IMR-90 (cell line): ENCODE measurements around the gene NPAS3. TPM values are rescaled to one million over a fixed set of nuclear protein-coding genes. Genes with fewer than 3 reads are reported as not detected.

ENCODE experiments used
- ATAC-seq: fragments of 200-7000 bp; cut with Tn5 transposase; 2 replicates; pipeline ENCODE4 v1.9.1; 2020; ENCODE audit warnings: low read depth, mild to moderate bottlenecking, moderate library complexity
- BruUV-seq: library from RNA; stranded (reverse); fragments of 400-500 nt; replicated peaks from 2 replicates; lab custom pipeline; 2021; lab: Mats Ljungman, UMichigan
- CTCF ChIA-PET: fragments of 300-600 bp; formaldehyde crosslinking; extraction: SDS; loops from one replicate; lab custom pipeline; 2021; ENCODE audit warnings: antibody characterized with exemption; lab: Yijun Ruan, JAX
- POLR2A ChIA-PET: fragments of 300-600 bp; sonication (Branson Sonifier 250); formaldehyde crosslinking; loops from one replicate; lab custom pipeline; 2022; ENCODE audit warnings: antibody characterized with exemption; ENCODE audit not compliant: unreplicated experiment; lab: Charles Lee
- DNase-seq: peaks from one replicate; pipeline ENCODE4 v3.0.0; 2013
- H2AFZ ChIP-seq: replicated peaks from 2 replicates; pipeline ENCODE3; 2013; ENCODE audit warnings: low read length, mild to moderate bottlenecking; ENCODE audit not compliant: poor library complexity
- H2AK5ac ChIP-seq: 2 replicates; pipeline ENCODE4 v1.6.1; 2013; ENCODE audit warnings: low read depth, low read length, inconsistent platforms
- H2AK9ac ChIP-seq: replicated peaks from 2 replicates; pipeline ENCODE3; 2013; ENCODE audit warnings: mild to moderate bottlenecking, low read depth, low read length, moderate library complexity; ENCODE audit not compliant: poor library complexity
- H2BK120ac ChIP-seq: 2 replicates; pipeline ENCODE4 v1.6.1; 2013; ENCODE audit warnings: low read depth, low read length, inconsistent platforms
- H2BK15ac ChIP-seq: 3 replicates; pipeline ENCODE4 v1.6.1; 2013; ENCODE audit warnings: low read depth, low read length, inconsistent platforms
- H2BK20ac ChIP-seq: 2 replicates; pipeline ENCODE4 v1.6.1; 2013; ENCODE audit warnings: low read depth, mild to moderate bottlenecking, inconsistent platforms, low read length, moderate library complexity
- H2BK5ac ChIP-seq: 2 replicates; pipeline ENCODE4 v1.6.1; 2013; ENCODE audit warnings: mild to moderate bottlenecking, low read depth, low read length, inconsistent platforms; ENCODE audit not compliant: poor library complexity, severe bottlenecking
- H3K14ac ChIP-seq: replicated peaks from 2 replicates; pipeline ENCODE4 v1.6.1; 2013; ENCODE audit warnings: low read depth, low read length, inconsistent platforms
- H3K18ac ChIP-seq: 2 replicates; pipeline ENCODE4 v1.6.1; 2013; ENCODE audit warnings: low read depth, low read length, control low read depth
- H3K23ac ChIP-seq: 2 replicates; pipeline ENCODE4 v1.6.1; 2013; ENCODE audit warnings: low read depth, low read length, inconsistent platforms
- H3K27ac ChIP-seq: 2 replicates; pipeline ENCODE4 v1.5.1; 2013; ENCODE audit warnings: mild to moderate bottlenecking, control low read depth, low read length; ENCODE audit not compliant: insufficient read depth
- H3K27me3 ChIP-seq: 2 replicates; pipeline ENCODE4 v1.6.1; 2013; ENCODE audit warnings: low read length; ENCODE audit not compliant: control insufficient read depth, insufficient read depth
- H3K36me3 ChIP-seq: 2 replicates; pipeline ENCODE4 v1.6.1; 2013; ENCODE audit warnings: low read length, mixed read lengths; ENCODE audit not compliant: control insufficient read depth, insufficient read depth
- H3K4ac ChIP-seq: 2 replicates; pipeline ENCODE4 v1.6.1; 2013; ENCODE audit warnings: low read depth, low read length, inconsistent platforms
- H3K4me1 ChIP-seq: 2 replicates; pipeline ENCODE4 v1.6.1; 2013; ENCODE audit warnings: low read length, mixed read lengths; ENCODE audit not compliant: control insufficient read depth, insufficient read depth
- H3K4me2 ChIP-seq: 2 replicates; pipeline ENCODE4 v1.6.1; 2013; ENCODE audit warnings: low read depth, mild to moderate bottlenecking, control low read depth, low read length, moderate library complexity
- H3K4me3 ChIP-seq: 2 replicates; pipeline ENCODE4 v1.5.1; 2013; ENCODE audit warnings: low read depth, mild to moderate bottlenecking, control low read depth, low read length, moderate library complexity; ENCODE audit not compliant: insufficient read depth
- H3K56ac ChIP-seq: 2 replicates; pipeline ENCODE4 v1.6.1; 2013; ENCODE audit warnings: low read length, inconsistent platforms; ENCODE audit not compliant: insufficient read depth; ENCODE audit errors: extremely low read depth
- H3K79me1 ChIP-seq, 2 experiments: 2 replicates each; pipeline ENCODE4 v1.6.1; 2013; ENCODE audit warnings: low read length in 2 of 2, inconsistent platforms in 1 of 2, low read depth in 1 of 2
- H3K9ac ChIP-seq: 2 replicates; pipeline ENCODE4 v1.6.1; 2013; ENCODE audit warnings: low read depth, low read length, control low read depth
- H3K9me1 ChIP-seq: 2 replicates; pipeline ENCODE4 v1.6.1; 2013; ENCODE audit warnings: low read length, inconsistent platforms; ENCODE audit not compliant: insufficient read depth
- H3K9me3 ChIP-seq: 2 replicates; pipeline ENCODE4 v1.6.1; 2013; ENCODE audit warnings: low read length; ENCODE audit not compliant: control insufficient read depth, insufficient read depth
- H4K20me1 ChIP-seq: 2 replicates; pipeline ENCODE4 v1.6.1; 2013; ENCODE audit warnings: low read length, inconsistent platforms; ENCODE audit not compliant: insufficient read depth
- H4K5ac ChIP-seq: 2 replicates; pipeline ENCODE4 v1.6.1; 2013; ENCODE audit warnings: mild to moderate bottlenecking, low read depth, low read length, control low read depth
- H4K8ac ChIP-seq, 2 experiments: 2 replicates each; pipeline ENCODE4 v1.6.1; 2013; ENCODE audit warnings: low read depth in 2 of 2, low read length in 2 of 2, control low read depth in 1 of 2, inconsistent platforms in 1 of 2
- H4K91ac ChIP-seq: 2 replicates; pipeline ENCODE4 v1.6.1; 2013; ENCODE audit warnings: low read depth, low read length, inconsistent platforms; ENCODE audit not compliant: insufficient read depth
- CEBPB ChIP-seq: IDR thresholded peaks from 2 replicates; pipeline ENCODE4 v1.6.1; 2012; ENCODE audit warnings: low read depth, low read length, improper control_type of control experiment
- CHD1 ChIP-seq: IDR thresholded peaks from 2 replicates; pipeline ENCODE4 v1.6.1; 2012; ENCODE audit warnings: low read depth, low read length, improper control_type of control experiment
- ELK1 ChIP-seq: fragments of 150-350 bp; IDR thresholded peaks from 2 replicates; pipeline ENCODE4 v1.6.1; 2016; ENCODE audit warnings: low read depth, mild to moderate bottlenecking, low read length, moderate library complexity, borderline replicate concordance
- FOS ChIP-seq: fragments of 150-350 bp; IDR thresholded peaks from 2 replicates; pipeline ENCODE4 v1.6.1; 2016; ENCODE audit warnings: low read depth, low read length
- MAFK ChIP-seq: IDR thresholded peaks from 2 replicates; pipeline ENCODE4 v1.6.1; 2012; ENCODE audit warnings: low read depth, low read length, improper control_type of control experiment
- MXI1 ChIP-seq: IDR thresholded peaks from 2 replicates; pipeline ENCODE4 v1.6.1; 2012; ENCODE audit warnings: low read depth, mild to moderate bottlenecking, low read length, moderate library complexity, borderline replicate concordance
- NFE2L2 ChIP-seq: fragments of 150-350 bp; IDR thresholded peaks from 2 replicates; pipeline ENCODE4 v1.6.1; 2016; ENCODE audit warnings: low read depth, mild to moderate bottlenecking, low read length
- RAD21 ChIP-seq: IDR thresholded peaks from 2 replicates; pipeline ENCODE4 v1.6.1; 2012; ENCODE audit warnings: low read length, improper control_type of control experiment
- RCOR1 ChIP-seq: IDR thresholded peaks from 2 replicates; pipeline ENCODE4 v1.6.1; 2012; ENCODE audit warnings: mild to moderate bottlenecking, low read length, improper control_type of control experiment; ENCODE audit not compliant: insufficient replicate concordance
- WGBS, 2 experiments: methylation state at CpG; one replicate each; pipeline versions ENCODE4 v1.1.5 to v1.1.7; 2013; ENCODE audit warnings: missing lambda C conversion rate in 2 of 2; ENCODE audit not compliant: insufficient read length in 1 of 2; ENCODE audit errors: extremely low coverage in 2 of 2; 5-methylcytosine and 5-hydroxymethylcytosine counted together
- dilution Hi-C: fragments of 300-500 bp; cut with HindIII; formaldehyde crosslinking; loops from one replicate; pipeline ENCODE4 v1.14.3; 2018; ENCODE audit warnings: low sequenced_read_pairs; ENCODE audit not compliant: unreplicated experiment
- in situ Hi-C: fragments of 300-500 bp; cut with MboI; formaldehyde crosslinking; loops from 3 replicates; pipeline ENCODE4 v1.14.3; 2019; ENCODE audit warnings: low sequenced_read_pairs, inconsistent platforms, mixed read lengths
- intact Hi-C: fragments of 100-400 bp; cut with micrococcal nuclease; formaldehyde crosslinking; loops from 2 replicates; pipeline ENCODE4 v1.10.0; 2022
- polyA plus RNA-seq, 3 experiments: library from polyadenylated mRNA; depleted of rRNA; stranded (reverse); fragments of >200 nt; gene quantifications; 2 replicates each; pipeline ENCODE4 v1.2.3, GENCODE V29; 2012; ENCODE audit warnings: low replicate concordance in 1 of 3
- total RNA-seq: library from RNA; depleted of rRNA; stranded (reverse); fragments of >200 nt; gene quantifications from 2 replicates; pipeline ENCODE4 v1.2.3, GENCODE V29; 2012
- TF ChIP-seq, protein P1 (sequence below): fragments of 150-350 bp; IDR thresholded peaks from 2 replicates; pipeline ENCODE4 v1.6.1; 2017; ENCODE audit warnings: mild to moderate bottlenecking, antibody characterized with exemption, low read length, low read depth

NPAS3 gene
- total and polyA plus RNA-seq, 2 of the 4 experiments (the other 2 are of a cell fraction) = not detected

GRCh38 chr14:33704481-33704880, 765.8 kb downstream of the NPAS3 start:
- ChIA-PET CTCF (interaction anchor here (0.6 kb wide), 1 partner anchor 12 kb away, joined by 3 read pairs; no protein-coding TSS in a partner anchor), POLR2A (interaction anchor here (0.5 kb wide), 1 partner anchor 458 kb away, joined by 5 read pairs; no protein-coding TSS in a partner anchor)
- H3K79me1 ChIP-seq = no peaks in the 10 kb centered on the region
- no peak overlapping the region for H3K23ac ChIP-seq
- no peak overlapping the region for H4K8ac ChIP-seq
- H3K4me1 ChIP-seq = no peaks in the 10 kb centered on the region
- no peak overlapping the region for H3K4ac ChIP-seq
- no peak overlapping the region for H4K5ac ChIP-seq
- TF ChIP-seq MXI1 (no peak), RCOR1 (no peak), FOS (no peak), RAD21 (no peak), CHD1 (no peak), MAFK (no peak), ELK1 (no peak), NFE2L2 (no peak), CEBPB (no peak)
- TF ChIP-seq, protein P1, sequence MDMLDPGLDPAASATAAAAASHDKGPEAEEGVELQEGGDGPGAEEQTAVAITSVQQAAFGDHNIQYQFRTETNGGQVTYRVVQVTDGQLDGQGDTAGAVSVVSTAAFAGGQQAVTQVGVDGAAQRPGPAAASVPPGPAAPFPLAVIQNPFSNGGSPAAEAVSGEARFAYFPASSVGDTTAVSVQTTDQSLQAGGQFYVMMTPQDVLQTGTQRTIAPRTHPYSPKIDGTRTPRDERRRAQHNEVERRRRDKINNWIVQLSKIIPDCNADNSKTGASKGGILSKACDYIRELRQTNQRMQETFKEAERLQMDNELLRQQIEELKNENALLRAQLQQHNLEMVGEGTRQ = no peak
- no peak overlapping the region for H2BK5ac ChIP-seq
- no peak overlapping the region for H2AK9ac ChIP-seq
- H2BK15ac ChIP-seq = no peak overlapping the region
- no peak overlapping the region for H3K56ac ChIP-seq
- H3K9me3 ChIP-seq = no peaks in the 10 kb centered on the region
- in situ Hi-C loops = no loop called here
- no CpG with 5 or more reads among the region's 2 CpGs for WGBS, 2 experiments
- H2BK20ac ChIP-seq = no peak overlapping the region
- BruUV-seq = no TSS peak
- H2AK5ac ChIP-seq = no peak overlapping the region
- H3K36me3 ChIP-seq = no peaks in the 10 kb centered on the region
- no peak overlapping the region for H2BK120ac ChIP-seq
- no peak overlapping the region for H3K4me3 ChIP-seq
- H4K91ac ChIP-seq = no peak overlapping the region
- no peak overlapping the region for H2AFZ ChIP-seq
- no peak overlapping the region for H3K27ac ChIP-seq
- H3K9me1 ChIP-seq = no peaks in the 10 kb centered on the region
- no peaks in the 10 kb centered on the region for H3K27me3 ChIP-seq
- DNase-seq (no peak), ATAC-seq (no peak)
- no peak overlapping the region for H3K4me2 ChIP-seq
- dilution Hi-C loops = no loop called here
- no peak overlapping the region for H3K14ac ChIP-seq
- H3K18ac ChIP-seq = no peak overlapping the region
- no peak overlapping the region for H3K9ac ChIP-seq
- H4K20me1 ChIP-seq = no peaks in the 10 kb centered on the region
- intact Hi-C loops = no loop called here
